H9 (cell line): Measurements from ENCODE around the gene RAD51D. TPM values are rescaled to one million over a fixed set of nuclear protein-coding genes. Genes with fewer than 3 reads are reported as not detected.

Experiments
- DNase-seq: peaks from one replicate; pipeline ENCODE4 v3.0.0-alpha.2; 2017
- H2AFZ ChIP-seq: one replicate; pipeline ENCODE4 v1.6.1; 2013; ENCODE audit warnings: mild to moderate bottlenecking, low read length, control low read depth, moderate library complexity
- H2AK5ac ChIP-seq: 2 replicates; pipeline ENCODE4 v1.6.1; 2013; ENCODE audit warnings: low read length, control low read depth, mixed read lengths; ENCODE audit not compliant: insufficient read length
- H2BK120ac ChIP-seq: one replicate; pipeline ENCODE4 v1.6.1; 2013; ENCODE audit warnings: low read depth, mild to moderate bottlenecking, low read length, control low read depth, inconsistent platforms; ENCODE audit not compliant: poor library complexity, severe bottlenecking
- H2BK12ac ChIP-seq: 2 replicates; pipeline ENCODE4 v1.6.1; 2013; ENCODE audit warnings: low read length, control low read depth, mixed read lengths, low read depth; ENCODE audit not compliant: insufficient read length
- H2BK15ac ChIP-seq: 2 replicates; pipeline ENCODE4 v1.6.1; 2013; ENCODE audit warnings: low read depth, low read length, control low read depth
- H2BK20ac ChIP-seq: one replicate; pipeline ENCODE4 v1.6.1; 2013; ENCODE audit warnings: low read depth, mild to moderate bottlenecking, low read length, control low read depth, inconsistent platforms; ENCODE audit not compliant: poor library complexity, severe bottlenecking
- H2BK5ac ChIP-seq: 2 replicates; pipeline ENCODE4 v1.6.1; 2013; ENCODE audit warnings: low read length, control low read depth, mixed read lengths; ENCODE audit not compliant: insufficient read length
- H3K14ac ChIP-seq: 2 replicates; pipeline ENCODE4 v1.6.1; 2013; ENCODE audit warnings: low read length, control low read depth; ENCODE audit not compliant: insufficient read depth
- H3K18ac ChIP-seq: 2 replicates; pipeline ENCODE4 v1.6.1; 2013; ENCODE audit warnings: low read depth, mild to moderate bottlenecking, mixed read lengths, low read length, control low read depth; ENCODE audit not compliant: insufficient read length
- H3K23ac ChIP-seq: 2 replicates; pipeline ENCODE4 v1.6.1; 2013; ENCODE audit warnings: low read length, control low read depth, mixed read lengths, low read depth; ENCODE audit not compliant: insufficient read length
- H3K23me2 ChIP-seq: 2 replicates; pipeline ENCODE4 v1.6.1; 2013; ENCODE audit warnings: low read depth, mild to moderate bottlenecking, mixed read lengths, low read length, control low read depth; ENCODE audit not compliant: insufficient read length, poor library complexity, severe bottlenecking
- H3K27ac ChIP-seq: 2 replicates; pipeline ENCODE4 v1.5.1; 2013; ENCODE audit warnings: low read length, control low read depth, mixed read lengths, low read depth; ENCODE audit not compliant: insufficient read length
- H3K27me3 ChIP-seq: 2 replicates; pipeline ENCODE4 v1.6.1; 2013; ENCODE audit warnings: low read length, control low read depth, inconsistent platforms; ENCODE audit not compliant: insufficient read depth
- H3K4ac ChIP-seq: 2 replicates; pipeline ENCODE4 v1.6.1; 2013; ENCODE audit warnings: low read depth, mild to moderate bottlenecking, control low read depth, inconsistent platforms, low read length, moderate library complexity
- H3K4me1 ChIP-seq: 2 replicates; pipeline ENCODE4 v1.6.1; 2013; ENCODE audit warnings: low read length, control low read depth, inconsistent platforms; ENCODE audit not compliant: insufficient read depth
- H3K4me2 ChIP-seq: 2 replicates; pipeline ENCODE4 v1.6.1; 2013; ENCODE audit warnings: low read length, control low read depth, mixed read lengths; ENCODE audit not compliant: insufficient read length, insufficient read depth
- H3K56ac ChIP-seq: 2 replicates; pipeline ENCODE4 v1.6.1; 2013; ENCODE audit warnings: low read depth, mild to moderate bottlenecking, mixed read lengths, low read length, control low read depth; ENCODE audit not compliant: insufficient read length
- H3K79me1 ChIP-seq: 2 replicates; pipeline ENCODE4 v1.6.1; 2013; ENCODE audit warnings: low read depth, mild to moderate bottlenecking, moderate library complexity, low read length, control low read depth, inconsistent platforms; ENCODE audit not compliant: insufficient read depth, poor library complexity, severe bottlenecking
- H3K79me2 ChIP-seq: 2 replicates; pipeline ENCODE4 v1.6.1; 2013; ENCODE audit warnings: low read length, control low read depth, inconsistent platforms; ENCODE audit not compliant: insufficient read depth
- H3K9ac ChIP-seq: 2 replicates; pipeline ENCODE4 v1.6.1; 2013; ENCODE audit warnings: low read length, control low read depth, mixed read lengths; ENCODE audit not compliant: insufficient read length; ENCODE audit errors: extremely low read depth
- H3K9me3 ChIP-seq: one replicate; pipeline ENCODE4 v1.6.1; 2013; ENCODE audit warnings: low read depth, low read length, inconsistent platforms; ENCODE audit not compliant: control insufficient read depth
- H3T11ph ChIP-seq: one replicate; pipeline ENCODE4 v1.6.1; 2013; ENCODE audit warnings: mild to moderate bottlenecking, low read length, control low read depth, inconsistent platforms
- H4K20me1 ChIP-seq: one replicate; pipeline ENCODE4 v1.6.1; 2013; ENCODE audit not compliant: control insufficient read depth, insufficient read length, insufficient read depth
- H4K5ac ChIP-seq: 2 replicates; pipeline ENCODE4 v1.6.1; 2013; ENCODE audit warnings: low read depth, mild to moderate bottlenecking, mixed read lengths, low read length, control low read depth; ENCODE audit not compliant: insufficient read length
- H4K8ac ChIP-seq: replicated peaks from 2 replicates; pipeline ENCODE4 v1.6.1; 2013; ENCODE audit warnings: low read length, control low read depth, mixed read lengths, low read depth; ENCODE audit not compliant: insufficient read length
- H4K91ac ChIP-seq: 2 replicates; pipeline ENCODE4 v1.6.1; 2013; ENCODE audit warnings: low read depth, mild to moderate bottlenecking, moderate library complexity, mixed read lengths, low read length, control low read depth; ENCODE audit not compliant: insufficient read length
- H3K27ac Mint-ChIP-seq, 3 experiments: 2 replicates in 2 of 3; 3 replicates in 1 of 3; pipeline ENCODE4 v1.8.0; 2020 to 2021; ENCODE audit warnings: mixed read lengths in 3 of 3, mild to moderate bottlenecking in 1 of 3, moderate library complexity in 1 of 3
- H3K27me3 Mint-ChIP-seq: 2 replicates; pipeline ENCODE4 v1.8.0; 2021; ENCODE audit warnings: low read depth, mild to moderate bottlenecking, moderate library complexity, mixed read lengths
- H3K36me3 Mint-ChIP-seq, 3 experiments: 2 replicates in 2 of 3; 3 replicates in 1 of 3; pipeline ENCODE4 v1.8.0; 2020 to 2021; ENCODE audit warnings: low read depth in 3 of 3, mixed read lengths in 3 of 3; ENCODE audit not compliant: insufficient read depth in 1 of 3
- H3K4me1 Mint-ChIP-seq, 2 experiments: 2 replicates each; pipeline ENCODE4 v1.8.0; 2020; ENCODE audit warnings: mixed read lengths in 2 of 2
- H3K4me3 Mint-ChIP-seq, 2 experiments: 2 replicates in 1 of 2; 3 replicates in 1 of 2; pipeline ENCODE4 v1.8.0; 2020 to 2021; ENCODE audit warnings: mild to moderate bottlenecking in 2 of 2, mixed read lengths in 2 of 2, moderate library complexity in 1 of 2
- H3K9me3 Mint-ChIP-seq, 2 experiments: 2 replicates in 1 of 2; 3 replicates in 1 of 2; pipeline ENCODE4 v1.8.0; 2020; ENCODE audit warnings: mild to moderate bottlenecking in 2 of 2, mixed read lengths in 2 of 2, moderate library complexity in 1 of 2
- WGBS: extraction: QIAGEN DNeasy Blood & Tissue Kit; methylation state at CpG from one replicate; pipeline ENCODE4 v1.1.7; 2013; ENCODE audit warnings: missing lambda C conversion rate, low lambda C conversion rate, mixed read lengths; ENCODE audit not compliant: insufficient read length; ENCODE audit errors: extremely low coverage; 5-methylcytosine and 5-hydroxymethylcytosine counted together
- total RNA-seq: library from RNA; stranded (reverse); gene quantifications from 2 replicates; pipeline ENCODE4 v1.2.1, GENCODE V29; 2021
- TF ChIP-seq, protein P1 (sequence below): fragments of 200-600 bp; sonication (generic); conservative IDR thresholded peaks from 3 replicates; pipeline ENCODE4 v1.8.0; 2021; ENCODE audit warnings: antibody characterized with exemption, mild to moderate bottlenecking

Gene RAD51D
- total RNA-seq, 1 experiment from 2014 or later, result 15.8 TPM

DNA sequence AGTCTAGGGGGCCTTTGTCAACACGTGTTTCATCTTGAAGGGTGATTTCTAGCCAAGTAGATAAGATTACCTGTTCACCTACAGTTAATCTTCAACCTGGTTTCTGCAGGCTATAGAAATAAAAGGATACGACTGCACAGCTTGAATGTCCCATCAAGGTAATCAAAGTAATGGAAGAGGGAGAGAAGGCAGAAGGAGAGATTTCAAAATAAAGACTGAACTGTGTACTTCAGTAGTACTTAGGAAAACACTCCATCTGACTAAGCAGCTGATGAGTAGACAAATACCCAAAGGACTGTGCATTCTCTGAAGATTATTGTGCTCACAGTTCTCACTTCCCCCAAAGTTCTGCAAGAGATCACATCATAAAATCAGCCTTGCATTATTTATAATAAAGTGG is 50.3 kb downstream of the RAD51D start:
- H3K27me3 ChIP-seq, result no peaks in the 10 kb centered on the region
- Mint-ChIP-seq H3K4me3 (no peak overlapping the region), H3K27ac (no peak overlapping the region), H3K4me1 (peaks cover 20 to 21% of the 10 kb centered on the region in 2 experiments), H3K27me3 (no peaks in the 10 kb centered on the region), H3K36me3 (no peaks in the 10 kb centered on the region), H3K9me3 (no peaks in the 10 kb centered on the region)
- no peak overlapping the region for H2BK5ac ChIP-seq
- H2BK12ac ChIP-seq, result no peak overlapping the region
- no peak overlapping the region for H2BK120ac ChIP-seq
- H3K23ac ChIP-seq, result no peak overlapping the region
- H2BK20ac ChIP-seq, result no peak overlapping the region
- H3K9me3 ChIP-seq, result no peaks in the 10 kb centered on the region
- H3K4me2 ChIP-seq, result no peak overlapping the region
- no peak overlapping the region for H4K5ac ChIP-seq
- H3K14ac ChIP-seq, result no peak overlapping the region
- TF ChIP-seq, protein P1, sequence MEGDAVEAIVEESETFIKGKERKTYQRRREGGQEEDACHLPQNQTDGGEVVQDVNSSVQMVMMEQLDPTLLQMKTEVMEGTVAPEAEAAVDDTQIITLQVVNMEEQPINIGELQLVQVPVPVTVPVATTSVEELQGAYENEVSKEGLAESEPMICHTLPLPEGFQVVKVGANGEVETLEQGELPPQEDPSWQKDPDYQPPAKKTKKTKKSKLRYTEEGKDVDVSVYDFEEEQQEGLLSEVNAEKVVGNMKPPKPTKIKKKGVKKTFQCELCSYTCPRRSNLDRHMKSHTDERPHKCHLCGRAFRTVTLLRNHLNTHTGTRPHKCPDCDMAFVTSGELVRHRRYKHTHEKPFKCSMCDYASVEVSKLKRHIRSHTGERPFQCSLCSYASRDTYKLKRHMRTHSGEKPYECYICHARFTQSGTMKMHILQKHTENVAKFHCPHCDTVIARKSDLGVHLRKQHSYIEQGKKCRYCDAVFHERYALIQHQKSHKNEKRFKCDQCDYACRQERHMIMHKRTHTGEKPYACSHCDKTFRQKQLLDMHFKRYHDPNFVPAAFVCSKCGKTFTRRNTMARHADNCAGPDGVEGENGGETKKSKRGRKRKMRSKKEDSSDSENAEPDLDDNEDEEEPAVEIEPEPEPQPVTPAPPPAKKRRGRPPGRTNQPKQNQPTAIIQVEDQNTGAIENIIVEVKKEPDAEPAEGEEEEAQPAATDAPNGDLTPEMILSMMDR, result no peak
- H2AK5ac ChIP-seq, result no peak overlapping the region
- H3K9ac ChIP-seq, result no peak overlapping the region
- no peak overlapping the region for H3K56ac ChIP-seq
- no peaks in the 10 kb centered on the region for H3K79me2 ChIP-seq
- no peak overlapping the region for H4K8ac ChIP-seq
- H3K4ac ChIP-seq, result no peak overlapping the region
- H3K18ac ChIP-seq, result no peak overlapping the region
- H2AFZ ChIP-seq, result no peak overlapping the region
- no peaks in the 10 kb centered on the region for H4K20me1 ChIP-seq
- no peak overlapping the region for H3K27ac ChIP-seq
- no peaks in the 10 kb centered on the region for H3K23me2 ChIP-seq
- no peak for DNase-seq
- no peaks in the 10 kb centered on the region; the same call in 1 of the 2 replicates for H3K4me1 ChIP-seq
- H4K91ac ChIP-seq, result no peak overlapping the region
- H2BK15ac ChIP-seq, result no peak overlapping the region
- no peak overlapping the region for H3T11ph ChIP-seq
- no CpG with 5 or more reads among the region's 2 CpGs for WGBS
- no peaks in the 10 kb centered on the region for H3K79me1 ChIP-seq
